CD4-positive, alpha-beta T cell (primary cell): ENCODE results near the gene FBLN1. TPM values are rescaled to one million over a fixed set of nuclear protein-coding genes. Genes with fewer than 3 reads are reported as not detected.

Experiments used
- ATAC-seq: fragments of 200-7000 bp; cut with Tn5 transposase; one replicate; pipeline ENCODE4 v1.10.0; 2022; ENCODE audit warnings: mild to moderate bottlenecking; ENCODE audit not compliant: poor library complexity
- CTCF ChIA-PET: fragments of 350-600 bp; sonication (Branson Sonifier 250); formaldehyde crosslinking; loops from one replicate; lab custom pipeline; 2021; ENCODE audit warnings: antibody characterized with exemption, inconsistent platforms; lab: Charles Lee
- POLR2A ChIA-PET: fragments of 350-600 bp; sonication (Branson Sonifier 250); formaldehyde crosslinking; loops from one replicate; lab custom pipeline; 2021; ENCODE audit warnings: antibody characterized with exemption, inconsistent platforms; lab: Charles Lee
- DNase-seq, 14 experiments: peaks; one replicate each; pipeline ENCODE4 v3.0.0-alpha.2; 2013 to 2020; ENCODE audit warnings: mixed read lengths in 2 of 14
- H3K27ac ChIP-seq, 2 donors: one replicate each; pipeline versions ENCODE4 v1.5.1 to v1.7.0; 2013; ENCODE audit warnings: low read length in 2 of 2, low read depth in 1 of 2, mild to moderate bottlenecking in 1 of 2
- H3K27me3 ChIP-seq, 2 experiments: 1 replicate in 1 of 2; 2 replicates in 1 of 2; pipeline versions ENCODE4 v1.6.1 to v1.7.0; 2013; ENCODE audit warnings: low read length in 2 of 2, control low read depth in 1 of 2, mild to moderate bottlenecking in 1 of 2, moderate library complexity in 1 of 2; ENCODE audit not compliant: insufficient read depth in 2 of 2, control insufficient read depth in 1 of 2
- H3K36me3 ChIP-seq: one replicate; pipeline ENCODE4 v1.6.1; 2013; ENCODE audit warnings: low read length, control low read depth; ENCODE audit not compliant: insufficient read depth
- H3K4me1 ChIP-seq: one replicate; pipeline ENCODE4 v1.6.1; 2013; ENCODE audit warnings: low read length, control low read depth; ENCODE audit not compliant: insufficient read depth
- H3K4me3 ChIP-seq: one replicate; pipeline ENCODE4 v1.5.1; 2013; ENCODE audit warnings: mild to moderate bottlenecking, low read length, moderate library complexity
- H3K9me3 ChIP-seq, 2 experiments: 1 replicate in 1 of 2; 2 replicates in 1 of 2; pipeline versions ENCODE4 v1.6.1 to v1.7.0; 2013; ENCODE audit warnings: low read length in 2 of 2, mild to moderate bottlenecking in 2 of 2, control low read depth in 1 of 2, moderate library complexity in 1 of 2; ENCODE audit not compliant: control insufficient read depth in 1 of 2, insufficient read depth in 1 of 2
- H3K27ac Mint-ChIP-seq: one replicate; pipeline ENCODE4 v1.8.0; 2020; ENCODE audit warnings: mixed read lengths
- H3K27me3 Mint-ChIP-seq: one replicate; pipeline ENCODE4 v1.8.0; 2021; ENCODE audit warnings: mixed read lengths
- H3K36me3 Mint-ChIP-seq: one replicate; pipeline ENCODE4 v1.8.0; 2021; ENCODE audit warnings: low read depth, mixed read lengths
- H3K4me1 Mint-ChIP-seq: one replicate; pipeline ENCODE4 v1.8.0; 2021; ENCODE audit warnings: low read depth, mixed read lengths
- H3K4me3 Mint-ChIP-seq: one replicate; pipeline ENCODE4 v1.8.0; 2020; ENCODE audit warnings: mild to moderate bottlenecking, mixed read lengths
- H3K9me3 Mint-ChIP-seq: one replicate; pipeline ENCODE4 v1.8.0; 2020; ENCODE audit warnings: mixed read lengths
- intact Hi-C, 2 experiments: fragments of 100-400 bp; cut with DNase I in 1 of 2; cut with micrococcal nuclease in 1 of 2; formaldehyde crosslinking; loops; one replicate each; pipeline versions ENCODE4 v1.15.1 to v1.9.0; 2023 to 2025; cut with DNase I, micrococcal nuclease
- total RNA-seq, 174 experiments: library from RNA in 2 of 174; stranded (reverse) in 2 of 174; gene quantifications; one replicate each; pipeline ENCODE4 v1.2.3 and lab custom pipeline; 2021 to 2026
- TF ChIP-seq, protein P1 (sequence below): fragments of 200-600 bp; IDR thresholded peaks from one replicate; pipeline ENCODE4 v1.8.0; 2022; ENCODE audit warnings: antibody characterized with exemption, mild to moderate bottlenecking

FBLN1 gene
- total RNA-seq, 2 experiments from 2014 or later, result not detected

DNA sequence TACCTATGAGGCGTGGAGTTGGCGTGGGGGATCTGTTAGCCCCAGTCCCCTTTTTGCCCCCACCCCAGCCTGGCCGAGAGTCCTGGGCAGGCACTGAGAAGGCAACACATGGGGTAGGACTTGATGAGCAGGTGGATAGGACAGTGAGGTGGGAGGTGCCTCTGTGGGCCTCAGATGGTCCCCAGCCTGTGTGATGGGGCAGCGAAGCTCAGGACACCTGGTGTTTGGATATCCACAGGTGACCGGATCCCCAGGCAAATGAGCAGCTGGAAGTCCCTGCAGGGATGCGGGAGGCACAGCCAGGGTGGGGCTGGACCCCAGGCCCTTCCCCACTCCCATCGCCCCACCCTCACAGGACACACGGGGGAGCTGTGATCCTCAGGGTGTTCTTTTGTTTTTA, 9.7 kb downstream of the FBLN1 start:
- no peaks in the 10 kb centered on the region for H3K36me3 Mint-ChIP-seq
- CTCF ChIA-PET, result no interaction called here
- peaks cover 3% of the 10 kb centered on the region for H3K27me3 Mint-ChIP-seq

DNA sequence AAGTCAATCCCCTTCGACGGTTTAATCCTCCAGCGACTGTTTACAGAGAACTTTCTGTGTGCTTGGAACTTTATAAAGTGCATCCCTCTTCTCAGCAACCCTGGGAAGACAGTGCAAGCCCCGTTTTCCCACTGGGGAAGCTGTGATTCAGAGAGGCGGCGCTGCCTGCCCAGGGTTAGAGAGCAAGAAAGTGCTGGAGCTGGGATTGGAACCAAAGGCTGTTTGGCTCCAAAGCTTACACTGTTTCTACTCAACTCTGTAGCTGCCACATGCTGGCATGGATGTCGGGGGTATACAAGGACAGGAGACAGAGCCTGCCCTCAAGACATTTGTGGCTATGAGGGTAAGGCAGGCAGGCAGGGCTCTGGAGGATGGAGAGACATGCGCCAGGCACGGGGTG, 13.0 kb downstream of the FBLN1 start:
- CTCF ChIA-PET, result no interaction called here
- Mint-ChIP-seq H3K27me3 (peaks cover 3% of the 10 kb centered on the region), H3K4me1 (no peaks in the 10 kb centered on the region), H3K9me3 (no peaks in the 10 kb centered on the region), H3K27ac (no peak overlapping the region), H3K4me3 (no peak overlapping the region), H3K36me3 (no peaks in the 10 kb centered on the region)
- H3K9me3 ChIP-seq, result no peaks in the 10 kb centered on the region
- no peaks in the 10 kb centered on the region for H3K27me3 ChIP-seq
- intact Hi-C loops, result no loop called here
- H3K4me3 ChIP-seq, result no peak overlapping the region
- POLR2A ChIA-PET, result no interaction called here
- H3K36me3 ChIP-seq, result no peaks in the 10 kb centered on the region
- H3K27ac ChIP-seq, result no peak overlapping the region
- no peaks in the 10 kb centered on the region for H3K4me1 ChIP-seq
- TF ChIP-seq, protein P1, sequence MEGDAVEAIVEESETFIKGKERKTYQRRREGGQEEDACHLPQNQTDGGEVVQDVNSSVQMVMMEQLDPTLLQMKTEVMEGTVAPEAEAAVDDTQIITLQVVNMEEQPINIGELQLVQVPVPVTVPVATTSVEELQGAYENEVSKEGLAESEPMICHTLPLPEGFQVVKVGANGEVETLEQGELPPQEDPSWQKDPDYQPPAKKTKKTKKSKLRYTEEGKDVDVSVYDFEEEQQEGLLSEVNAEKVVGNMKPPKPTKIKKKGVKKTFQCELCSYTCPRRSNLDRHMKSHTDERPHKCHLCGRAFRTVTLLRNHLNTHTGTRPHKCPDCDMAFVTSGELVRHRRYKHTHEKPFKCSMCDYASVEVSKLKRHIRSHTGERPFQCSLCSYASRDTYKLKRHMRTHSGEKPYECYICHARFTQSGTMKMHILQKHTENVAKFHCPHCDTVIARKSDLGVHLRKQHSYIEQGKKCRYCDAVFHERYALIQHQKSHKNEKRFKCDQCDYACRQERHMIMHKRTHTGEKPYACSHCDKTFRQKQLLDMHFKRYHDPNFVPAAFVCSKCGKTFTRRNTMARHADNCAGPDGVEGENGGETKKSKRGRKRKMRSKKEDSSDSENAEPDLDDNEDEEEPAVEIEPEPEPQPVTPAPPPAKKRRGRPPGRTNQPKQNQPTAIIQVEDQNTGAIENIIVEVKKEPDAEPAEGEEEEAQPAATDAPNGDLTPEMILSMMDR, result no peak
- no peak for DNase-seq
- ATAC-seq, result no peak

More for the DNA sequence above, 9.7 kb downstream of the FBLN1 start:
- Histone ChIP-seq H3K27ac (no peak overlapping the region), H3K4me1 (no peaks in the 10 kb centered on the region), H3K4me3 (no peak overlapping the region), H3K27me3 (no peaks in the 10 kb centered on the region), H3K36me3 (no peaks in the 10 kb centered on the region), H3K9me3 (no peaks in the 10 kb centered on the region)
- intact Hi-C loops, result no loop called here
- Mint-ChIP-seq H3K4me3 (no peak overlapping the region), H3K9me3 (no peaks in the 10 kb centered on the region), H3K4me1 (no peaks in the 10 kb centered on the region), H3K27ac (no peak overlapping the region)
- POLR2A ChIA-PET, result no interaction called here
- TF ChIP-seq, protein P1, result no peak
- ATAC-seq (no peak), DNase-seq (no peak)

DNA sequence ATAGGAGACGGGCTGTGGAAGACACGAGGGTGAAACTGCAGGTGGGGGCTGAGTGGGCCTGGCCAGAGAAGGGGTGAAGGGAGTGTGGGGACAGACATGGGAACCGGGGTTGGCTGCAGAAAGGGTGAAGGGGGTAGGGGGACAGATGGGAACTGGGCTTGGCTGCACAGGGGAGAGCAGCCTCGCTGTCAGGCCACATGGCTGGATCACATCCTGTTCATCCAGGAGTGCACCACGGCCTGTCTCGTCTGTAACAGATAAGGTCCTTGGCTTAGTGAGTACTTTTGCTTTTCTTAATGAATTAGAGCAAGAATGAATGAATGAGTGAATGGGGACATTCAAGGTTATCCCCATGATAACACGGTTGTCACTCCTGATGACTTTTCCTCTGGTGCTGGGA, 13.5 kb downstream of the FBLN1 start:
- CTCF ChIA-PET, result no interaction called here
- ATAC-seq, result no peak
- Mint-ChIP-seq H3K9me3 (no peaks in the 10 kb centered on the region), H3K27me3 (peaks cover 3% of the 10 kb centered on the region), H3K36me3 (no peaks in the 10 kb centered on the region), H3K4me1 (no peaks in the 10 kb centered on the region), H3K4me3 (no peak overlapping the region), H3K27ac (no peak overlapping the region)
- Histone ChIP-seq H3K4me3 (no peak overlapping the region), H3K9me3 (no peaks in the 10 kb centered on the region), H3K27me3 (no peaks in the 10 kb centered on the region), H3K27ac (no peak overlapping the region), H3K4me1 (no peaks in the 10 kb centered on the region), H3K36me3 (no peaks in the 10 kb centered on the region)
- intact Hi-C loops, result no loop called here
- TF ChIP-seq, protein P1, result no peak
- DNase-seq, result no peak
- POLR2A ChIA-PET, result no interaction called here
